K562 (cell line): Measurements from ENCODE around the gene COL23A1. TPM values are rescaled to one million over a fixed set of nuclear protein-coding genes. Genes with fewer than 3 reads are reported as not detected.

Experiments
- CLOCK ChIP-seq: fragments of 250-450 bp; sonication (Bioruptor Pico); IDR thresholded peaks from 2 replicates; pipeline ENCODE4 v1.4.0; 2020; ENCODE audit warnings: mild to moderate bottlenecking, moderate library complexity, borderline replicate concordance
- NEUROD1 ChIP-seq: fragments of 150-350 bp; IDR thresholded peaks from 2 replicates; pipeline ENCODE4 v1.6.1; 2014; ENCODE audit warnings: borderline replicate concordance, low read length, low read depth; ENCODE audit not compliant: partially characterized antibody
- NFE2 ChIP-seq: IDR thresholded peaks from 2 replicates; pipeline ENCODE4 v1.6.1; 2014; ENCODE audit warnings: antibody characterized with exemption, low read depth
- NR1H2 ChIP-seq: sonication (generic); formaldehyde crosslinking; IDR thresholded peaks from 2 replicates; pipeline ENCODE4 v1.4.0; 2020; ENCODE audit warnings: mild to moderate bottlenecking, missing genetic modification reagents
- TAF15 ChIP-seq: fragments of 200-400 bp; formaldehyde crosslinking; IDR thresholded peaks from 2 replicates; pipeline ENCODE4 v1.6.1; 2017; ENCODE audit warnings: mild to moderate bottlenecking, low read depth, low read length, moderate library complexity
- THRB ChIP-seq: fragments of 450-650 bp; formaldehyde crosslinking; conservative IDR thresholded peaks from 2 replicates; pipeline ENCODE4 v1.4.0; 2022; ENCODE audit warnings: mild to moderate bottlenecking, missing genetic modification characterization
- TSC22D4 ChIP-seq: fragments of 450-650 bp; IDR thresholded peaks from 2 replicates; pipeline ENCODE4 v1.6.1; 2016; ENCODE audit warnings: missing genetic modification characterization, missing biosample characterization, control low read depth
- ZFP30 ChIP-seq: fragments of 250-450 bp; sonication (Bioruptor Pico); IDR thresholded peaks from 2 replicates; pipeline ENCODE4 v1.8.0; 2022; ENCODE audit warnings: moderate library complexity, mild to moderate bottlenecking, inconsistent platforms, borderline replicate concordance
- ZKSCAN8 ChIP-seq: fragments of 200-800 bp; sonication (Bioruptor generic); IDR thresholded peaks from 2 replicates; pipeline ENCODE4 v1.6.1; 2016; ENCODE audit warnings: missing genetic modification characterization, missing compliant biosample characterization
- ZNF282 ChIP-seq: sonication (generic); formaldehyde crosslinking; IDR thresholded peaks from 2 replicates; pipeline ENCODE4 v1.8.1; 2023; ENCODE audit warnings: missing genetic modification reagents
- ZNF41 ChIP-seq: fragments of 250-450 bp; sonication (Bioruptor Pico); conservative IDR thresholded peaks from 2 replicates; pipeline ENCODE4 v1.4.0; 2020; ENCODE audit warnings: mild to moderate bottlenecking
- ZNF436 ChIP-seq: fragments of 250-450, 450-650 bp; sonication (Bioruptor Pico); formaldehyde crosslinking; IDR thresholded peaks from 2 replicates; pipeline ENCODE4 v1.7.0; 2020; ENCODE audit warnings: mild to moderate bottlenecking
- ZNF583 ChIP-seq: fragments of 250-450 bp; sonication (Bioruptor Pico); IDR thresholded peaks from 2 replicates; pipeline ENCODE4 v1.4.0; 2020
- ZNF586 ChIP-seq: fragments of 450-650 bp; formaldehyde crosslinking; conservative IDR thresholded peaks from 2 replicates; pipeline ENCODE4 v1.4.0; 2020; ENCODE audit warnings: mild to moderate bottlenecking, moderate library complexity
- ZNF76 ChIP-seq: fragments of 250-450 bp; sonication (Bioruptor Pico); IDR thresholded peaks from 2 replicates; pipeline ENCODE4 v1.4.0; 2020; ENCODE audit warnings: mild to moderate bottlenecking, moderate library complexity, borderline replicate concordance
- ZSCAN29 ChIP-seq: fragments of 450-650 bp; IDR thresholded peaks from 2 replicates; pipeline ENCODE4 v1.6.1; 2017
- polyA plus RNA-seq, 8 experiments: library from polyadenylated mRNA; depleted of rRNA in 4 of 8; stranded (reverse) in 5 of 8; unstranded in 3 of 8; fragments of >200 nt; fragmentation: Nextera tagmentation in 2 of 8; fragmentation: Illumina TruSeq in 1 of 8; extraction: Ambion mirVana in 2 of 8; extraction: Trizol in 1 of 8; gene quantifications; 2 replicates each; pipeline versions ENCODE4 v1.2.1 to v1.2.3, GENCODE V29; 2011 to 2014; ENCODE audit warnings: inconsistent platforms in 1 of 8, missing spikeins in 1 of 8
- total RNA-seq, 7 experiments: library from RNA; depleted of rRNA in 6 of 7; stranded (reverse); fragments of >200 nt in 6 of 7; fragmentation: Illumina TruSeq in 2 of 7; extraction: Trizol in 2 of 7; gene quantifications; 2 replicates each; pipeline versions ENCODE4 v1.2.1 to v1.2.3, GENCODE V29; 2011 to 2021; ENCODE audit warnings: low replicate concordance in 1 of 7
- TF ChIP-seq, protein P1 (sequence below), 3 experiments: fragments of 200-800 bp in 1 of 3; fragments of 250-450 bp in 1 of 3; fragments of 450-650 bp in 1 of 3; sonication (Bioruptor Pico) in 1 of 3; sonication (Bioruptor generic) in 1 of 3; formaldehyde crosslinking in 1 of 3; IDR thresholded peaks; 2 replicates each; pipeline versions ENCODE4 v1.6.1 to v1.8.0; 2016 to 2022; ENCODE audit warnings: mild to moderate bottlenecking in 2 of 3, missing genetic modification characterization in 2 of 3, missing compliant biosample characterization in 1 of 3, moderate library complexity in 1 of 3
- TF ChIP-seq, protein P2 (sequence below): sonication (generic); formaldehyde crosslinking; IDR thresholded peaks from 2 replicates; pipeline ENCODE4 v1.8.1; 2022; ENCODE audit warnings: missing genetic modification reagents

The COL23A1 gene
- total and polyA plus RNA-seq, 9 of the 15 experiments (the other 6 are each of a cell fraction or from before 2014, with no cell fraction given) = 0.09 TPM; not detected in 8

DNA sequence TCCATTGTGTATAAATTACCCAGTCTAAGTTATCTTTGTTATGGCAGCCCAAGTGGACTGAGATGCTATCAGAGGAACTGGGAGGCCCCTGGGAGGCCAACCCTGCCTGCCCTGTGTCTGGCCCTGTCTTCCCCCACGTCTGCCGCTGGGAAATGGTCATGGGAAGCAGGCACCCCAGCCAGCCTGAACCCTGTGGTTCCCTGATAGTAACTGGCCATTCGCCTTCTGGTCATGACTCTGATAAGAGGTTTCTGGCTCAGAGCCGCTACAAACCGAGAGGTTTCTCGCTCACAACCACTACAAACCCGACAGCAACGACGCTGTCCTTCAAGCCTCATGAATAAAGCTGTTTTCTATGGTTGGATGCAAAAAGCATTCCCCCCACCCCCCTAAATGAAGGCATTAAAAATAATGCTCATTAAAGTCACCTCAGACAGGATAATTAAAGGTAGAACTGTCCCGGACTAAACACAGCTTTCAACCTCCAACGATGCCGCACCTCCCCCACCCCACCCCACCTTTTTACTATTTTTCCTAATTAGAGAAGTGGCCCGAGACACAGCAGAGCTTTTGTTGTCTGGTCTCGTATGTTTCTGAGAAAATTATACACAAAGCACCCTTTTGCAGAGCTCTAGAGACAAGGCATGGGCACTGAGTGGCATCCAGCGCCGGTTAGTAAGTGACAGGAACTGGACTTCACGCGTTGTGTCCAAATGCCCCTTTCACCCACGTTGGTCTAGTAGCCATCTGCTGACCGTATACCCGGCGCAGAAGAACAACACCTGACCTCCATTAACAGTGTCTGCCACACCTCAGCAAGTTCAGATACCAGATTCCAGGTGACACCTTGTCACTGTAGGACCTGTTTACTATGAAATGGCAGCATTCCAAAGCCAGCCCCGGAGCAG is 140.8 kb downstream of the COL23A1 start (continued):
- peak; percentile 48; the same call in 1 of the 2 replicates for TF ChIP-seq NFE2
- TF ChIP-seq ZKSCAN8 = no peak
- TF ChIP-seq, protein P1, sequence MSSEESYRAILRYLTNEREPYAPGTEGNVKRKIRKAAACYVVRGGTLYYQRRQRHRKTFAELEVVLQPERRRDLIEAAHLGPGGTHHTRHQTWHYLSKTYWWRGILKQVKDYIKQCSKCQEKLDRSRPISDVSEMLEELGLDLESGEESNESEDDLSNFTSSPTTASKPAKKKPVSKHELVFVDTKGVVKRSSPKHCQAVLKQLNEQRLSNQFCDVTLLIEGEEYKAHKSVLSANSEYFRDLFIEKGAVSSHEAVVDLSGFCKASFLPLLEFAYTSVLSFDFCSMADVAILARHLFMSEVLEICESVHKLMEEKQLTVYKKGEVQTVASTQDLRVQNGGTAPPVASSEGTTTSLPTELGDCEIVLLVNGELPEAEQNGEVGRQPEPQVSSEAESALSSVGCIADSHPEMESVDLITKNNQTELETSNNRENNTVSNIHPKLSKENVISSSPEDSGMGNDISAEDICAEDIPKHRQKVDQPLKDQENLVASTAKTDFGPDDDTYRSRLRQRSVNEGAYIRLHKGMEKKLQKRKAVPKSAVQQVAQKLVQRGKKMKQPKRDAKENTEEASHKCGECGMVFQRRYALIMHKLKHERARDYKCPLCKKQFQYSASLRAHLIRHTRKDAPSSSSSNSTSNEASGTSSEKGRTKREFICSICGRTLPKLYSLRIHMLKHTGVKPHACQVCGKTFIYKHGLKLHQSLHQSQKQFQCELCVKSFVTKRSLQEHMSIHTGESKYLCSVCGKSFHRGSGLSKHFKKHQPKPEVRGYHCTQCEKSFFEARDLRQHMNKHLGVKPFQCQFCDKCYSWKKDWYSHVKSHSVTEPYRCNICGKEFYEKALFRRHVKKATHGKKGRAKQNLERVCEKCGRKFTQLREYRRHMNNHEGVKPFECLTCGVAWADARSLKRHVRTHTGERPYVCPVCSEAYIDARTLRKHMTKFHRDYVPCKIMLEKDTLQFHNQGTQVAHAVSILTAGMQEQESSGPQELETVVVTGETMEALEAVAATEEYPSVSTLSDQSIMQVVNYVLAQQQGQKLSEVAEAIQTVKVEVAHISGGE (CRISPR knock-in tag; IDR thresholded peaks at IDR 0.05) = peak in 1 of 3 experiments; percentile 77; a peak in 2 of 6 replicates
- TF ChIP-seq TSC22D4 = no peak
- no peak for TF ChIP-seq NR1H2 (CRISPR knock-in tag)
- peak; percentile 36; the same call in 1 of the 2 replicates for TF ChIP-seq CLOCK (CRISPR knock-in tag)
- no peak for TF ChIP-seq TAF15
- TF ChIP-seq ZSCAN29 = no peak
- TF ChIP-seq NEUROD1 = peak; percentile 83
- TF ChIP-seq, protein P2, sequence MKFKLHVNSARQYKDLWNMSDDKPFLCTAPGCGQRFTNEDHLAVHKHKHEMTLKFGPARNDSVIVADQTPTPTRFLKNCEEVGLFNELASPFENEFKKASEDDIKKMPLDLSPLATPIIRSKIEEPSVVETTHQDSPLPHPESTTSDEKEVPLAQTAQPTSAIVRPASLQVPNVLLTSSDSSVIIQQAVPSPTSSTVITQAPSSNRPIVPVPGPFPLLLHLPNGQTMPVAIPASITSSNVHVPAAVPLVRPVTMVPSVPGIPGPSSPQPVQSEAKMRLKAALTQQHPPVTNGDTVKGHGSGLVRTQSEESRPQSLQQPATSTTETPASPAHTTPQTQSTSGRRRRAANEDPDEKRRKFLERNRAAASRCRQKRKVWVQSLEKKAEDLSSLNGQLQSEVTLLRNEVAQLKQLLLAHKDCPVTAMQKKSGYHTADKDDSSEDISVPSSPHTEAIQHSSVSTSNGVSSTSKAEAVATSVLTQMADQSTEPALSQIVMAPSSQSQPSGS (CRISPR knock-in tag) = no peak
- no peak for TF ChIP-seq ZNF583
- no peak for TF ChIP-seq ZFP30
- no peak for TF ChIP-seq ZNF586 (CRISPR knock-in tag)
- peak; percentile 52; the same call in 1 of the 2 replicates for TF ChIP-seq ZNF41 (CRISPR knock-in tag)
- TF ChIP-seq ZNF282 = no peak
- no peak for TF ChIP-seq ZNF76 (CRISPR knock-in tag)
- no peak for TF ChIP-seq ZNF436 (CRISPR knock-in tag)
- no peak for TF ChIP-seq THRB (CRISPR knock-in tag)
